ENCODE data around the gene RNF8.
"Not testable (repeated sequence)": the region's sequence is repeated elsewhere in the genome, so short reads cannot be mapped to it uniquely, and the experiment has no call there.

Gene RNF8

DNA sequence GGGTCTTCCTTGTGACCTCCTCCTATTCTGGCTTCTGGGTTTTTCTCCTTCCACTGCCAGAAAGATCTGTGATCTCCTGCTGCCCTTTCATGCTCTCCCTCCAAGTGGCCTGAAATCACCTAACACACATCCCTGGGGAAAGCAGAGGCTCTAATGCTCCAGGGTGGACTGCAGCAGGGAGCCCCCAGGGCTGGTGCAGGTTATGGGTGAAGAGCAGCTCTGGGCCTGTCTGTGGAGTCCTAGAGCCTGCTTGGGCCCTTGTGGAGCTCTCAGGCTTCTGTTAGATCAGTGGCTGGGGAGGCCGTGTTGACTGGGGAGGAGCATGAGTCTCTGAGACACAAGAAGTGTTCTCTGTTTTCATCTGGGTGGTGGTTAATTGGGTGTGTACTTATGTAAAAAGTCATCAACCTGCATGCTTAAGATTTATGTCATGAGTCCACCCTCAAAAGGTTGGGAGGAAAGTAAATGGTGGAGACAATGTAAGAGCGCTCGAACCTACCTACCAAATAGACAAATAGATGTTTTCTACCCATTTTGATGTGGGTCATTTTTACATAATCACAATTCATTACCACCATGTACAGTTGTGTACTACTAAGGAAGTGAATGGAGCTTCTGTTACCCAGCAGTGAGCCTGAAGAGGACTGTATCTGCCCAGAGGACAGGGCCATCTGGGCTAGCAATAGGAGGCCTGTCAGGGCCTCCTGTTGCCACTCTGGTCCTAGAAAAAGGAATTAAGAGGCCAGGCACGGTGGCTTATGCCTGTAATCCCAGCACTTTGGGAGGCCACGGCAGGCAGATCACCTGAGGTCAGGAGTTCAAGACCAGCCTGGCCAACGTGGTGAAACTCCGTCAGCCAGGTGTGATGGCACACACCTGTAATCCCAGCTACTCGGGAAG is 32.0 kb upstream of the RNF8 start:
- DNase-seq (ENCODE audit: low spot score): no peak

DNA sequence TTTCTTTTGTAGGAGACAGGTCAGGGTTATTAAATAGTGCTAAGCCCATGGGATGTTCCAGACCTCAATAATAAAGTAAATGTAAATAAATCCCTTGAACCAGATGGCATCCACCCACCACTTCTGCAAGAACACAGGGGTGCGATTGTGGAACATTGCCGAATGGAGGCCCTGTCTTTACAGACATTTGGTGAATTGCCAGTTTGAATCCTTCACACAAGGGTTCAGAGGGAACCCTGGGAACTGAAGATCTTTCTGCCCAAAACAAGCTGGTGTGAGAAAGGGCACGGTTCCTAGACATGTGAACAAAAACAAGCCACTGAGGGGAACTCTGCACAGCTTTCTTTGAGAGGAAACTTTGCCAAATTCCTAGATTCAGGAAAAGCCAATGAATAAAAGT is 30.2 kb upstream of the RNF8 start:
- DNase-seq (ENCODE audit: low spot score): no peak

DNA sequence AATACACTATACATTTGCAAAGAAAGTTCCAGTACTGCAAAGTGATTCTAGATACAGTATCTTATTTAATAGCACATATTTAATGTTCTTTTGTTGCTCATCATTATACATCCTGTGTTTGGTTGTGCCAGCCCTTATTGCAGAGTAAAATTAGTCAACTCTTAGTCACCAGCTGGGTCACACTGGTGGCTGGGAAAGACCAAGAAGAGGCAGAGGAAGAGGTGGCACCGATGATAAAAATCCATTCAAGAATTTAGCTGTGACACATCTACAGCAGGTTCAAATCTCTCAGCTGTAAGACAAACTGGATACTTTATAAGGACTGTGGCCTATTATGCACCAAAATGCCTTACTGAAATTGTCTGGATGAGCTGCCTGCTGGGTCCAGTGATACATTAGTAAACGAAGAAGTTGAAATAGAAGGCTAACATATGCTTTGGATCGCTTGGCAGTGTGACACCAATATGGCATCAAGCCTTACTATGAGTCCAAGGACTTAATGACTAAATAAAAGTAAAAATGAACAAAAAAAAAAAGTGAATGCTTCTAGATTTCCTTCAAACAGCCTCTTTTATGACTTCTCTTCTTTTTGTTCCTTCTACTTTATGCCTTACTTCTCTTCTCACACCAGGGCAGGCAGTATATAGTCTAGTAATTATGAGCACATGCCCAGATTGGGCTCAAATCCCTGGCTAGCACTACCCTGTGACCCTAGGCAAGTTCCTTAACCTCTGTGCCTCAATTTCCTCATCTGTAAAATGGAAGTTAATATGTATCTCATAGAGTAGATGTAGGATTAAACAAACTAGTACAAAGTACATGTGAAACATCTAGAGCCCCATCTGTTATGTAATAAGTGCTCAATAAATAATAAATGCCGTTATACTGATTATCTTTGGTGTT is 29.4 kb upstream of the RNF8 start:
- no peak for DNase-seq (ENCODE audit: low spot score)

DNA sequence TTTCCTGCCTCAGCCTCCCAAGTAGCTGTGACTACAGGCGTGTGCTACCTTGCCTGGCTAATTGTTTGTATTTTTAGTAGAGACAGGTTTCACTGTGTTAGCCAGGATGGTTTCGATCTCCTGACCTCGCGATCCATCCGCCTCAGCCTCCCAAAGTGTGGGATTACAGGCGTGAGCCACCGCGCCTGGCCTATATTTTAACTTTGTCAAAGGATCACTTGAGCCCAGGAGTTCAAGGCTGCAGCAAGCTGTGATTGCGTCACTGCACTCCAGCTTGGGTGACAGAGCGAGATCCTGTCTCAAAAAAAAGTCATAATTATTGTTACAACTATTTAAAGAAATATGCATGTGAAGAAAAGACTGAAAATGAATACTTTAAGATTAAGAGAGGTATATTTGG is 23.4 kb upstream of the RNF8 start:
- not testable (repeated sequence) for DNase-seq (ENCODE audit: low spot score)

DNA sequence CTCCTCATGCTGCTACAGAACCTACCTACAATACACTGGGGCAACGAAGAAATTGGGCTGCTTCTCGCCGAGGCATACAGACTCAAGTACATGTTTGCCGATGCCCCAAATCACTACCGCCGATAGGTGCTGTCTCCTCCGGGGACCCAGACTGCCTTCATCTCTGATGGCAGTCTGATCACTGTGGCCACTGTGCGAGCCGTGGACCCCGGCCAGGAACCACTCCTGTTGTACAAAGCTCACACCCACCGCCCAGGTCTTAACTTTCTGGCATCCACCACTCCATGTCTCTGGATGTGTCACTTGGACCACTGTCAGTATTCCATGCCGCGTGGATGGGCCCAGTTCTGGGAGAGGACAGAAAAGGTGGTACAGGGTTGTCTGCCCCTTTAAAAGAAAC is 22.7 kb upstream of the RNF8 start:
- DNase-seq (ENCODE audit: low spot score): no peak

DNA sequence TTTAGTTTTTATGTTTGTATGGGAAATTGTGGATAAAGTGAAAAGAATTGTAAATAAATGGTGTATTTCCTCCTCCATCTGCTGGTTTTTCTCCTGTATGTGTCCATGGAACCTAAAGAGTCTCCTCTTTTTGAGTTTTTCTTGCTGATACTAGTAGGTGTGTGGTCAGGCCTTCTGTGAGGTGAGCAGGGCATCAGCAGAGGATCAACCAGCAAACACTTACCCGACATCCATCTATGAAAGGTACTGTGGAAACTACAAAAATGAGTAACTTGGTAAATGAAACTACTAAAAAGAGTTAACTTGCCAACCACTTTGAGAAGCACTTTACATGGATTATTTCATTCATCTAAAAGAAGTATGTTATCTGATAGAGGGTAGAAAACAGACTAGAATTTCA is 20.9 kb upstream of the RNF8 start:
- no peak for DNase-seq (ENCODE audit: low spot score)

DNA sequence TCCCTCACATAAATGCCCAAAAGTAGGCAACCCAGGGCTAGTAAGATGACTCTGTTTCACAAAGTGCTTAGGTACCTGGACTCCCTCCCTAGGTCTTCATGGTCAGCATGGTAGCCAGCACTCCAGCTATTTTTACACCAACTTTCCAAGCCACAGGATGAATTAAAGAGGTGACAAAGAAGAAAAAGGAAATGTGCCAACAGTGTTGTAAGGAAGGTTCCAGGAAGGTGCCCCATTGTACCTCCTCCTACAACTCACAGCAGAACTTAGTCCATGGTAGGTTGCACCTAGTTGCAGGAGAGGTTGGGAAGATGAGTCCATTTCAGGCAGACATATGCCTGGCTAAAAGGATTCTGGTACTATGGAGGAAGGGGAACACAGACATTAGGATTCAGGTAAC is 19.7 kb upstream of the RNF8 start:
- DNase-seq (ENCODE audit: low spot score): no peak

DNA sequence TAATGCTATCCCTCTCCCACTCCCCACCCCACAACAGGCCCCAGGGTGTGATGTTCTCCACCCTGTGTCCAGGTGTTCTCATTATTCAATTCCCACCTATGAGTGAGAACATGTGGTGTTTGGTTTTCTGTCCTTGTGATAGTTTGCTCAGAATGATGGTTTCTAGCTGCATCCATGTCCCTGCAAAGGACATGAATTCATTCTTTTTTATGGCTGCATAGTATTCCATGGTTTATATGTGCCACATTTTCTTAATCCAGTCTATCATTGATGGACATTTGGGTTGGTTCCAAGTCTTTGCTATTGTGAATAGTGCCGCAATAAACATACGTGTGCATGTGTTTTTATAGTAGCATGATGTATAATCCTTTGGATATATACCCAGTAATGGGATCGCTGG is 15.5 kb upstream of the RNF8 start:
- DNase-seq (ENCODE audit: low spot score): not testable (repeated sequence)

DNA sequence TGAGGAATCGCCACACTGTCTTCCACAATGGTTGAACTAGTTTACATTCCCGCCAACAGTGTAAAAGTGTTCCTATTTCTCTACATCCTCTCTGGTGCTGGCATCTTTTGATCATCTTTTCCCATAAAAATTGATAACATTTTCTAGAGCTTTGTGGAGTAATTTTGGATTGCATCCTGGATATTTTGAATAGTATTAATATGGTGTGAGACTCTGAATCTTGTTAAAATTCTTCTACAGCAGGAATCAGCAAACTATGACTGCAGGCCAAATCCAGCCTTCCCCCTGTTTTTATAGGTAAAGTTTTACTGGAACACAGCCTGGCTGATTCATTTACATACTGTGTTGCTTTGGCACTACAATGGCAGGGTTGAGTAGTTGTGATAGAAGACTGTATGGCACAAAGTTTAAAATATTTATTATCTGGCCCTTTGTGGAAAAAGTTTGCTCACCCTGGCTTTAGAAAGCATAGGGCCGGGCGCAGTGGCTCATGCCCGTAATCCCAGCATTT is 15.0 kb upstream of the RNF8 start:
- no peak for DNase-seq (ENCODE audit: low spot score)

DNA sequence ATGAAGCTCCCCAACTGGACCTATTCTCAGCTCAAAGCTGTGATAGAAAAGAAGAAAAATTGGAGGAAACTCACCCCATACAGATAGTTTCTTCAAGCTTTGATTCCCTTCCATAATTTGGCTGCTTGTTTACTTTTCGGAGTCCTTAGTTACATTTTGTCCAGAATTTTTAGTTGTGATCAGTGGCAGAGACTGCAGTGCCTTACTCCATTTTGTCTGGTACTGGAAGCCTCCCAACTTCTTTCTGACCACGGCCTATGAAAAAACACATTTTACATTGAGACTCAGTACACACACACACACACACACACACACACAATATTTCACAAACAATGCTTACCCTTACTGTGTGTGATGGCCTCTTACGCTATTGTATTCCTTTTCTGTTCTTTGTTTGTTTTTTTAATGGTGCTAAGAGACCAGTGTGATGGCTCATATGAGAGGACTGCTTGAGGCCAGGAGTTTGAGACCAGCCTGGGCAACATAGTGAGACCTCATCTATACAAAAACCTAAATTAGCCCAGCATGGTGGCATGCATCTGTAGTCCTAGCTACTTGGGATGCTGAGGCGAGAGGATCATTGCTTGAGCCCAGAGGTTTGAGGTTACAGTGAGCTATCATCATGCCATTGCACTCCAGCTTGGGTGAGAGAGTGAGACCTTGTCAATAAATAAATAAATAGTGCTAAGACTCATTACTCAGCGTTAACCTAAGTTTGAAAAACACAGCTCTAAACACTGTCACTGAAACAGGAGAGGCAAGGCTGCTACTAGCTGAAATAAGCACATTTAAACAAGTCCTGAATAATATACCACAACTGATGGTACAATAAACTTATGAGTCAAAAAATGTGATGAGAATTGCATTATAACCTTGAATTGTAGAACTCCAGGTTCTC is 13.8 kb upstream of the RNF8 start:
- no peak for DNase-seq (ENCODE audit: low spot score)

DNA sequence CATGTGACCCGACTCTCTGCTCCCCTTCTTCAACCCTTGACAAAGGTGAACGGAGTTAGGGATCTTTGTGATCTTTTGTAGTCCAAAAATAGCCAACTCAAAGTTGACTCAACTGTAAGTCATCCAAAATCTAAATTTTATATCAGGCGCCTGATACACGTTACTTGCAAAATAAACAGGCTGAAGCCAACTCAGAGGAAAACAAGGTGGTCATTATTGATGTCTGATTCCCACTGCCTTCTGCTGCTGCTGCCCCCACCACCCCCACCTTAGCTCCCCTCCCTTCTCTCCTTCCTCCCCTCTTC is 13.2 kb upstream of the RNF8 start:
- no peak for DNase-seq (ENCODE audit: low spot score)

DNA sequence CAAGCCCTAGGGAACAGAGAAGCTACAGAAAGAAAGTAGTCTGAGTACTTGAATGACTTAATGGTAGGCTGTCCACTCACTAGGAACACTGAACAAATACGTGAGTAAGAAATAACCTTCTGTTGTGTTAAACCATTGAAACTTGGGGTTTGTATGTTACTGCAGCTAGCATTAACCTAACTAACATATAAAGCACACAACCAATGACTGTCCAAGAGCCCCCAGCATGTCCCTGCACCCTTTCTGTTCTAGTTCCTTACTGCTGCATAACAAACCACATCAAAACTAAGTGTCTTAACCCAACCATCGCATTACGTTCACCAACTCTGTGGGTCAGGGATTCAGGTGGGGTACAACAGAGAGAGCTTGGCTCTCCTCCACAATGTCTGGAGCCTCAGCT is 10.5 kb upstream of the RNF8 start:
- no peak for DNase-seq (ENCODE audit: low spot score)

DNA sequence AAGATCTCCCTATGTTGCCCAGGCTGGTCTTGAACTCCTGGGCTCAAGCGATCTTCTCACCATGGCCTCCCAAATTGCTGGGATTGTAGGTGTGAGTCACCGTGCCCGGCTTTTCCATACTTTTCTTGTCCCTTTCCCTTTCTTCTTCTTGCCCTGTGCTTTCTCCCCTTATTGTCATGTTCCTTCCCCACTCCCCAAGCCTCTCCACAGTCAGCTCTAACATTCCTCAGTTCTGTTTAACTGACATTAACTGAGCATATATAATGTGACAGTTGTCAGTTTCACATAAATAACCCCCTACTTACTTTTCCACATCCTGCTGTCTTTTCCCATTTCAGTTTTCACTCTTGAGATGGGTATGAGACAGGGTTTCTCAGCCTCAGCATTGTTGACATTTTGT is 9.5 kb upstream of the RNF8 start:
- no peak for DNase-seq (ENCODE audit: low spot score)

DNA sequence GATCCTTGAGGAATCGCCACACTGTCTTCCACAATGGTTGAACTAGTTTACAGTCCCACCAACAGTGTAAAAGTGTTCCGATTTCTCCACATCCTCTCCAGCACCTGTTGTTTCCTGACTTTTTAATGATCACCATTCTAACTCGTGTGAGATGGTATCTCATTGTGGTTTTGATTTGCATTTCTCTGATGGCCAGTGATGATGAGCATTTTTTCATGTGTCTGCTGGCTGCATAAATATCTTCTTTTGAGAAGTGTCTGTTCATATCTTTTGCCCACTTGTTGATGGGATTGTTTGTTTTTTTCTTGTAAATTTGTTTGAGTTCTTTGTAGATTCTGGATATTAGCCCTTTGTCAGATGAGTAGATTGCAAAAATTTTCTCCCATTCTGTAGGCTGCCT is 8.0 kb upstream of the RNF8 start:
- not testable (repeated sequence) for DNase-seq (ENCODE audit: low spot score)

DNA sequence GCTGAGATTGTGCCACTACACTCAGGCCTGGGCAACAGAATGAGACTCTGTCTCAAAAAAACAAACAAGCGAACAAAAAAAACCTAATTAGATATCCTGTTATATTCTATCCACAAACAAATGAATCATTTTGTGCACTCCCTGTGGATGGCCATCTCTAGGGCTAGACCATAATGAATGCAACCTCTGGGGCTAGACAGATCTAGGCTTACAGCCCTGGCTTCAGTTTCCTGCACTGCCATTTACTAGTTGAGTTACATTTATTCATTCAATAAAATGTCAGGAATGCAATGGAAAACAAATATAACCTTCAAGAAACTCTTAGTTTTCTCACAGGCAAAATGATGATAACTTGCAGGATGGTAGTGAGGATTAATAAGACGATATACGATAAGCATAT is 6.6 kb upstream of the RNF8 start:
- DNase-seq (ENCODE audit: low spot score): no peak

DNA sequence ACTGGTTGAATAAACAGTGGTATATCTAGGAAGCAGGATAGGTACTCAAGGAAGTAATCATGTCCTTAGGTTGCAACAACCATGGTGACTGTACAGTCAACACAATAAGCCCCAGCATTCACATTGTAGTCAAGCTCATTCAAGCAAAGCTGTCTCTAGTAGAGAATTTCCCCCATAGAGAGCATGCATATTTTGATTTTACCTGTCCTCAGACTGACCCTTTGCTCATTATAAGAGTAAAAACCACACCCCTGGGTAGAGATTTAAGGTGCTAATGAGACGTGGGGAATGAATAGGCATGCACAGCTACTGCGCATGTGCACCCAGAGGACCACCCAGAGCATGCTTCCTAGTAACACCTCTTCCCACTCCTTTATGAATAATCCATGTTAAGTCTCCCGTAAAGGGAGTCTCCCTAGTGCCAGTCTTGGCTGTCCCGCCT is 6.1 kb upstream of the RNF8 start:
- DNase-seq (ENCODE audit: low spot score): no peak

DNA sequence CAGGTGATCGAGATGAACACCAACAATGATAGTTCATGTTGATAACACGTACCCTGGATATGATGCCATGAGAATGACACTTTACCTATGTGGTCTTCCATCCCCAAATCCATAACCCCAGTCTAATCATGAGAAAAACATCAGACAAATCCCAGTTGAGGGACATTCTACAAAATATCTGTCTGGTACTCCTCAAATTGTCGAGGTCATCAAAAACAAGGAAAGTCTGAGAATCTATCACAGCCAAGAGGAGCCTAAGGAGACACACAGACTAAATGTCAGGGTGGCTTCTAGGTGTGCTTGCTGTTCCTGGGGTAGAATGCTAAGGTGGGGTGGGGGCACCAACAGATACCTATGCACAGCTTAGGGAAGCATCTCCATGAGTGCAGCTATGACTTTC is 2.8 kb upstream of the RNF8 start:
- no peak for DNase-seq (ENCODE audit: low spot score)

DNA sequence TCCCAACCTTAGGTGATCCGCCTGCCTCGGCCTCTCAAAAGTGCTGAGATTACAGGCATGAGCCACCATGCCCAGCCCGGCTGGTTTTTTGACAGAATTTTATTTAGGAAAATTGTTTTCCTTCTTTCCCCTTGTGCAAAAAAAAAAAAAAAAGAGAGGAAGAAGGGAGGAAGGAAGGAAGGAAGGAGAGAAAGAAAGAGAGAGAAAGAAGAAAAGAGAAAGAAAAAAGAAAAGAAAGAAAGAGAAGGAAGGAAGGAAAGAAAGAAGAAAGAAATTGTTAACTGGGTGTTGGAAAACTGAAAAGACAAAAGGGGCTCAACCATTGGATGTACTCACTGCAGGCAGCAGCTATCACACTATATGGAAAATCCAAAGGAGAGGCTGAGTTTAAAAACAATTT is 1.4 kb upstream of the RNF8 start:
- no peak for DNase-seq (ENCODE audit: low spot score)

DNA sequence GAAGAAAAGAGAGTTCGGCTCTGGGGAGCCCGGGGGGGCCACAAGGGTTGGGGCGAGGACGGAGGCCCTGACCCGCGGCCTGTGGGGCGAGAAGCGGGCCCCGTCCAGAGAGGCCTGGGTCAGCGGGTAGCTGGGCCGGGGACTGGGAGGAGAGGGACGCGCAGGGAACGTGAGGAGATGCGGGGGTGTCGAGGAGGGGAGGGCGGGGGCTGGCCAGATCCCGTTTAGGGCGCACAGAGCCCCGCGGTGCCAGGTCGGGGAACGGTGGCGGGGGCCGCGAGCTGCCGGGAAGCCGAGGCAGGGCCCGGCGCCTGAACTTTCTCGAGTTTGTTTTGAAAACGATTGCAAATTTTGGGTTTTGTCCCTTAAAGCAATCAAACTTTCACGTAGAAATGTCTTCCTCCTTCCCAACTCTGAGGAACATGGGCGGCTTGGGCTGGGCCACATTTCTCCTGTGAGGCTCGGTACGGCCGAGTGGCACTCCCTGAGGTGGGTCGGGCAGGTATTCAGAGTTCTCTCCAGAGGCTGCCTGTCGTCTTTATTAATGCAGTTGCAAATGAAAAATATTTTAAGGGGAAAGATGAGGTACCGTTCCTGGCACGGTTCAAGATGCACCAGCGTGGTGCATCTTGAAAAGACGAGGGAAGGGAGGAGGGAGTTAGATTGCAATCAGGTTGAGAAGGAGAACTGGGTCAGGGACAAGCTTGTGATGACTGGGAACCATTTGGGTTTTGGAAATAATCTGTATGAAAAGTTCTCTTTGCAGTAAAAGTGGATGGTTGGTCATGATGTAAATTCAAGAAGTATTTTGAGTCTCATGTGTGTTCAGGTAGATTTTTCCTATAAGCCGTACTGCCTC is 972 bp downstream of the RNF8 start:
- DNase-seq (ENCODE audit: low spot score): no peak

DNA sequence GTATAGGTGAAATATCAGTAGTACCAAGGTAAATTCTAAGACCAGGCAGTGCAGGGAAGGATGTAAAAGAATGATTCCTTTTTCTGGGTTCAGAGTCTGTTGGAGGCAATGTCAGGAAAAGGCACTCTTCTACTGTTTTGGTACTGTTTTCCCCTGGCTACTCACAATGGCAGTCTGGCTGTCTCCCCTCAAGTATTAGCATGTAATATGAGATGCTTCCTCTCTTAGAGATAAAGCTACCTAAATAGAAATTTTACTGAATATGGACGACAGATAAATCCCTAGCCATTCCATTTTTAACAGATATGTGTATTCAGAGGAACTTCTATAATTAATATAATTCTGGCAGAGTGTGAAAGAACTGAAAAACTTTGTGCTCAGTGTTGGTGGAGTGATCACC is 3.5 kb downstream of the RNF8 start:
- no peak for DNase-seq (ENCODE audit: low spot score)

DNA sequence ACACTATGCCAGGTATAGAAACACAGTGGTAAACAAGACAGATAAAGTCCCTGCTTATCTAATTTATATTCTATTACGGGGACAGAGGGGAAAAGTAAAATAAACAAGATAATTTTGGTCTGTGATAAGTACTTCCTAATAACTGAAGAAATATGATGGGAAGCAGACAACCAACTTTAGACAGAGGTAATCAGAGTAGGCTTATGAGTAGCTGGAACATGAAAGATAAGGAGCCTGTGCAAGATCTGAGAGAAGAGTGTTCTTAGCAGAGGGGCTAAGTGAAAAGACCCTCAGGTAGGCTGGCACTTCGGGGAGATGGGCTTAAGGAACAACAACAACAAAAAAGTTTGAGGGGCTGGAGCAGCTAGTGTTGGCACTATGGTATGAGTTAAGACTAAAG is 4.1 kb downstream of the RNF8 start:
- no peak for DNase-seq (ENCODE audit: low spot score)

Measured in Ammon's horn (tissue), 1 donor.